ENCODE data around the gene RPUSD3.

DNA sequence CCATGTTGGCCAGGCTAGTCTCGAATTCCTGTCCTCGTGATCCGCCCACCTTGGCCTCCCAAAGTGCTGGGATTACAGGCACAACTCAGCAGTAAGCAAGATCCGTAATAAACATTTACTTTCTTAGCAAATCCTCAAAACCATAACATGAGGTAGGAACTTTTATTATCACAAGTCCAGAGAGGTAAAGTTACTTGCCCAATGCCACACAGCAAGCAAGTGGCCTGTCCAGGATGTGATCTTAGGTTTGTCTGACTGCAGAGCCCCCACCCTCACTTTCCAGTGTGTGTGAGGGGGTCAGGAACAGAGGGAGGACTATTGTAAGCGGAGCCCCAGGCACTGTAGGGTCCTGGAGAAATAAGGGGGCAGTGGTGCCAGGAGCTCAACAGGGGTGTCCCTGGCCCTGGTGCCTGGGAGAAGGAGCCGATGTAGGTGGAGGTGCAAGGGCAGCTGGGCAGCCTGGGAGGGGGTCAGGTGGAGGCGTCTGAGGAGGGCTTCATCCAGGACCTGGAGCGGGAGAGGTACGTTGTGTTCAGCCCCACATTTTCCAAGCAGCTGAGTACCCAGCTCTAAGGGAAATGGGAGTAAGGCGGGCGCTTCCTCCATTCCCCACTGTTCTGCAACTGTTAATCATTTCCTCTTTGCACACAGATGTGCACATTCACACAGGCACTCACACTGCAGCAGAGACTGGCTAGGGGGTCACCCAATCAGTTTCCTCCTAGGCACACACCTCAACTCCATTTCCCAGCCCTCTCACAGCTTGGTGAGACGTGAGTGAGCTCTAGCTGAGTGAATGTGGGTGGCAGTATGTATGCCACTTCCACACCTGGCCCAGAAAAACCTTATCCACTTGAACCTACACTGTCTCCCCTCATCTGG, 5.9 kb downstream of the RPUSD3 start:
- TF ChIP-seq EZH2phosphoT487 (IDR thresholded peaks at IDR 0.05; ENCODE audit: low read length), result no peak
- TF ChIP-seq, protein P1, sequence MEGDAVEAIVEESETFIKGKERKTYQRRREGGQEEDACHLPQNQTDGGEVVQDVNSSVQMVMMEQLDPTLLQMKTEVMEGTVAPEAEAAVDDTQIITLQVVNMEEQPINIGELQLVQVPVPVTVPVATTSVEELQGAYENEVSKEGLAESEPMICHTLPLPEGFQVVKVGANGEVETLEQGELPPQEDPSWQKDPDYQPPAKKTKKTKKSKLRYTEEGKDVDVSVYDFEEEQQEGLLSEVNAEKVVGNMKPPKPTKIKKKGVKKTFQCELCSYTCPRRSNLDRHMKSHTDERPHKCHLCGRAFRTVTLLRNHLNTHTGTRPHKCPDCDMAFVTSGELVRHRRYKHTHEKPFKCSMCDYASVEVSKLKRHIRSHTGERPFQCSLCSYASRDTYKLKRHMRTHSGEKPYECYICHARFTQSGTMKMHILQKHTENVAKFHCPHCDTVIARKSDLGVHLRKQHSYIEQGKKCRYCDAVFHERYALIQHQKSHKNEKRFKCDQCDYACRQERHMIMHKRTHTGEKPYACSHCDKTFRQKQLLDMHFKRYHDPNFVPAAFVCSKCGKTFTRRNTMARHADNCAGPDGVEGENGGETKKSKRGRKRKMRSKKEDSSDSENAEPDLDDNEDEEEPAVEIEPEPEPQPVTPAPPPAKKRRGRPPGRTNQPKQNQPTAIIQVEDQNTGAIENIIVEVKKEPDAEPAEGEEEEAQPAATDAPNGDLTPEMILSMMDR (IDR thresholded peaks at IDR 0.05; ENCODE audit: low read length), result no peak

Measured in MM.1S (cell line).